Ecto neural progenitor cell (in vitro differentiated cells): Measurements from ENCODE around the gene WDR91.

Experiments
- DNase-seq: peaks from one replicate; pipeline ENCODE4 v3.0.0-alpha.2; 2018; ENCODE audit warnings: low spot score

WDR91 gene

GRCh38 chr7:135160098-135160857 is 51.0 kb downstream of the WDR91 start:
- no peak for DNase-seq

GRCh38 chr7:135159359-135160085 is 51.8 kb downstream of the WDR91 start:
- no peak for DNase-seq

GRCh38 chr7:135158874-135159273 is 52.5 kb downstream of the WDR91 start:
- DNase-seq, result no peak

- DNase-seq, result no peak
Observed at GRCh38 chr7:135158141-135158655, 53.1 kb downstream of the WDR91 start.

- no peak for DNase-seq
Observed at GRCh38 chr7:135156290-135156689, 55.0 kb downstream of the WDR91 start.

GRCh38 chr7:135154734-135155133 is 56.6 kb downstream of the WDR91 start:
- no peak for DNase-seq

GRCh38 chr7:135152442-135152841 is 58.9 kb downstream of the WDR91 start:
- no peak for DNase-seq

- no peak for DNase-seq
Observed at GRCh38 chr7:135151533-135151932, 59.8 kb downstream of the WDR91 start.

- DNase-seq, result no peak
Observed at GRCh38 chr7:135151132-135151531, 60.2 kb downstream of the WDR91 start.

- DNase-seq, result no peak
Observed at GRCh38 chr7:135150072-135150782, 61.1 kb downstream of the WDR91 start.

- DNase-seq, result no peak
Observed at GRCh38 chr7:135147899-135148721, 63.2 kb downstream of the WDR91 start, which contains the start of gene TMEM140. TSS of gene TMEM140 (plus strand) at chr7:135148072. CDS start at chr7:135164442, 16,370 bp downstream.

- DNase-seq, result no peak
Observed at GRCh38 chr7:135147341-135147898, 63.9 kb downstream of the WDR91 start.

GRCh38 chr7:135143885-135144668 is 67.2 kb downstream of the WDR91 start:
- no peak for DNase-seq
